ENCODE measurements around the gene BOD1L1. TPM values are rescaled to one million over a fixed set of nuclear protein-coding genes. Genes with fewer than 3 reads are reported as not detected.

The BOD1L1 gene
- total RNA-seq, 2 experiments from 2014 or later: 32.4 to 42.7 TPM

DNA sequence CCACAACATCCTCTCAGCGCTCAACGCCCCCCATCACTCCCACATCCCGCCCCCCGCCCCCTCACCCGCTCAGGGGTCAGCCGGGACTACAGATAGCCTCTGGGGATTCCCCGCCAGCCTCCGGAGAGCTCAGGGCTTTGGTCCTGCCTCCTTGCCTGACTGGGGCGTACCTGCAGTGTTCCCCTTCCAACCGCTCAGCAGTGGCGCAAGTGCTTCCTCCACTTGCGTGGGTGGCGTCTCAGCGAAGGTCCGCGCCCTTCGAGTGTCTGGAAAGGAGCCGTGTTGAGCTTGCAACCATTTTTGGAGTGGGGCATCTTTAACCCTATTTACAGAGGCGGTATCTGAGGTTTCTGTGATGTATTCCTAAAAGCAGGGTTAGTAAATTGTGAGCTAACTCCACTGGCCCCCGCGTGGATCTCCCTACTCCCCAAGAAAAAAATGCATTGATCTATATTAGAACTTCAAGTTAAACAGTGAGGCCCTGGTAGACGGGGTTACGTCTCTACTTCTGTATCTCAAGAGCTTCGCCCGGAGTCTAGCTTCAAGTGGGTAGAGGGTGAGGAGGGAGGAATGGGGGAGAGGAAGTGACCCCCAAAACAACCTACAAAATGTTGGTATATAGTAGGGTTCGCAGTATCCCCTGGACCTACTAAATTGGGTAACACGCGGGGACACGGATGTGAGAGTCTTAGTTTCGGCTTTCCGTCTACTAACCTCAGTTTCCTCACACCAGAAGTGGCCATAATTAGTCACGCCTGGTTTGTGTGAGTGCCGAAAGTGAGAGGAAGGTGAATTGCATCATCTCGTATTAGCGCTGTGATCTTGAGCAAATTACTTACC, 99.3 kb downstream of the BOD1L1 start:
- intact Hi-C loops (cut with DNase I, micrococcal nuclease): loop anchor here (1.0 to 2.0 kb wide), 2 partner anchors 17 to 18 kb away; partner anchors contain the start of gene NKX3-2 (in 1 of the 2)
- Mint-ChIP-seq H3K36me3 (ENCODE audit: low read depth) (peaks cover 14% of the 10 kb centered on the region), H3K27ac (no peak overlapping the region), H3K9me3 (ENCODE audit: low read depth) (peaks cover 9% of the 10 kb centered on the region), H3K4me3 (peak overlapping the region; percentile 33), H3K4me1 (peaks cover 34% of the 10 kb centered on the region), H3K27me3 (peaks cover 80% of the 10 kb centered on the region)
- POLR2A ChIA-PET: no interaction called here
- CTCF ChIA-PET: interaction anchor here (0.9 kb wide), 1 partner anchor 13 kb away, joined by 3 read pairs; no protein-coding TSS in a partner anchor
- DNase-seq (peak; percentile 58), ATAC-seq (peak; percentile 74)

DNA sequence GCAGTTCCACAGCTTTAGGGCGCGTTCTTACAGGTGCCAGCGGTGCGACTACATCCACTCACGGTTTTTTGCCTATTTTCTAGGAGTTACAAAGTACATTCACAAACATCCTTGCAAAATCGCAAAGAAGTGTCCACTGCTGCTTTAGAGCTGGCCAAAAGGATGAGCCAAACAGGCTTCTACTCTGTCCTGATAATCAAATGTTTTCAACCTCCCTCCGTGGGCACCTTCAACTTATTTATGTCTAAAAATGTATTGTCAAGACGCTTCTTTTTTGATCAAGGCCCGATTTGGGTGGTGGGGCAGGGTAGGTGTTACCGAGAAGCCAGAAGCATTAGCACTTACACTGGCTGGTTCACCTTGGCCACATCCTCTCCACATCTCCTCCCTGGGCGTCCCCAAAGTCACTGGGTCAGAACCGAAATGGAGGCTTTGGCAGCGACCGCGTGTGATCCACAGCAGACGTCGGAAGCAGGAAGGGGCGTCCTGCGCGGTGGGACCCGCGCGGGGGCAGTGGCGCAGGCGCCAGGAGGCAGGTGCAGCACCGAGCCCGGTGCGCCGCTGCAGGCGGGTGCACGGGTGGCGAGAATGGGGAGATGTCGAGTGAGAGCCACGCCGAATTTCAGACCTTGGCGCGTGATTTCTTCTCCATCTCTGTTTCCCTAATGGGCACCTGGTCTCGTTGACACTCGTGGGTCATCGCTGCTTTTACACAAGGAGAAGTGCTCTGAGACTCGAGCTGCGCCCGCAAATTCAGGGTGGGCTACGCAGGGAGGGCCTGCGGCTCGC, 100.1 kb downstream of the BOD1L1 start:
- ChIA-PET POLR2A (no interaction called here), CTCF (no interaction called here)
- H3K4me3 Mint-ChIP-seq: no peak overlapping the region
- H3K27ac Mint-ChIP-seq: no peak overlapping the region
- intact Hi-C loops (cut with DNase I, micrococcal nuclease): no loop called here
- H3K9me3 Mint-ChIP-seq (ENCODE audit: low read depth): peaks cover 9% of the 10 kb centered on the region
- DNase-seq (peak; percentile 16), ATAC-seq (no peak)
- H3K27me3 Mint-ChIP-seq: peaks cover 81% of the 10 kb centered on the region
- peaks cover 14% of the 10 kb centered on the region for H3K36me3 Mint-ChIP-seq (ENCODE audit: low read depth)
- peaks cover 40% of the 10 kb centered on the region for H3K4me1 Mint-ChIP-seq

- Mint-ChIP-seq H3K4me1 (peaks cover 40% of the 10 kb centered on the region), H3K4me3 (no peak overlapping the region), H3K27me3 (peaks cover 86% of the 10 kb centered on the region), H3K27ac (no peak overlapping the region), H3K36me3 (ENCODE audit: low read depth) (peaks cover 14% of the 10 kb centered on the region), H3K9me3 (ENCODE audit: low read depth) (peaks cover 9% of the 10 kb centered on the region)
- DNase-seq (no peak), ATAC-seq (no peak)
- ChIA-PET POLR2A (no interaction called here), CTCF (no interaction called here)
- intact Hi-C loops (cut with DNase I, micrococcal nuclease): no loop called here
Measured at GRCh38 chr4:13526658-13527057, 100.9 kb downstream of the BOD1L1 start.

DNA sequence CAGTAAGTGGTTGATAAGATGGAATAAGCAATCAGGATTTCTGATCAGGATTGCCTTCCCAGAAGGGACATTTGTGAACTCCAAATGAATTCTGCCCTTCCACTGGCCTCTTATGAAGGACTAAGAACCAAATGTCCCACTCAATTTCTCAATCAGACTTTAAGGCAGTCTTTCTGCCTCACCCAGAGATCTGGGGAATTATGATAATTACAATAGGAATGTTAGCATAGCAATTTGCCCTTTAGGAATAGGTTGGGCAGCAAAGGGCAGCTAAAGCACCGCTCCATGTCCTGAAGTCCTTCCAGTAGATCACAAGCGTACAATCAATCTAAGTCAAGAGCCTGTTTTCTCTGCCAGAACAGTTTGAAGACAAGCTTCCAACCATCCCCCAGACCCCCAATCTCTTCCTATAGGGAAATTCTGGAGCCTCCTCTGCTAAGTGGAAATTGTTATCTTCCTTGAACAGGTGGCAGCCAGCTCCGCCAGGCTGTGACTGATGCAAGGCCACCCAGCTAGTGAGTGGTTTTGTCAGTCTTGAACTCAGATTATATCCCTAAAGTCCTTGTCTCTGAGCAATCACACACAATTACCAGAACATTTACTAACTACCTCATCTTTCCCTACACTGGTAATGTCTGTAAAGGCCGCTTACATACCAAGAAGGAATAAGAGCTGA, 101.8 kb downstream of the BOD1L1 start:
- ATAC-seq: no peak
- no peak overlapping the region for H3K27ac Mint-ChIP-seq
- H3K36me3 Mint-ChIP-seq (ENCODE audit: low read depth): peaks cover 14% of the 10 kb centered on the region
- peaks cover 31% of the 10 kb centered on the region for H3K4me1 Mint-ChIP-seq
- peaks cover 83% of the 10 kb centered on the region for H3K27me3 Mint-ChIP-seq
- peaks cover 9% of the 10 kb centered on the region for H3K9me3 Mint-ChIP-seq (ENCODE audit: low read depth)
- CTCF ChIA-PET: interaction anchor here (1.3 kb wide), 1 partner anchor 22 kb away, joined by 4 read pairs; no protein-coding TSS in a partner anchor
- H3K4me3 Mint-ChIP-seq: no peak overlapping the region
- POLR2A ChIA-PET: no interaction called here
- no peak for DNase-seq
- intact Hi-C loops (cut with DNase I, micrococcal nuclease): no loop called here

- Mint-ChIP-seq H3K27ac (no peak overlapping the region), H3K4me1 (peaks cover 27% of the 10 kb centered on the region), H3K36me3 (ENCODE audit: low read depth) (peaks cover 14% of the 10 kb centered on the region), H3K27me3 (peaks cover 77% of the 10 kb centered on the region), H3K4me3 (no peak overlapping the region), H3K9me3 (ENCODE audit: low read depth) (peaks cover 9% of the 10 kb centered on the region)
- CTCF ChIA-PET: interaction anchor here (0.6 to 1.3 kb wide), 4 partner anchors 17 to 1932 kb away, joined by 3 to 4 read pairs (median 4); no protein-coding TSS in a partner anchor
- ATAC-seq: no peak
- intact Hi-C loops (cut with DNase I, micrococcal nuclease): no loop called here
- peak; percentile 8 for DNase-seq
- POLR2A ChIA-PET: no interaction called here
Measured at GRCh38 chr4:13524504-13525243, 102.9 kb downstream of the BOD1L1 start.

GRCh38 chr4:13523591-13524503, 103.7 kb downstream of the BOD1L1 start:
- POLR2A ChIA-PET: no interaction called here
- H3K4me3 Mint-ChIP-seq: no peak overlapping the region
- ATAC-seq: no peak
- CTCF ChIA-PET: interaction anchor here (1.0 to 1.3 kb wide), 3 partner anchors 17 to 24 kb away, joined by 3 to 4 read pairs (median 4); no protein-coding TSS in a partner anchor
- H3K9me3 Mint-ChIP-seq (ENCODE audit: low read depth): peaks cover 8% of the 10 kb centered on the region
- H3K27me3 Mint-ChIP-seq: peaks cover 72% of the 10 kb centered on the region
- intact Hi-C loops (cut with DNase I, micrococcal nuclease): no loop called here
- DNase-seq: no peak
- peaks cover 12% of the 10 kb centered on the region for H3K36me3 Mint-ChIP-seq (ENCODE audit: low read depth)
- peaks cover 20% of the 10 kb centered on the region for H3K4me1 Mint-ChIP-seq
- no peak overlapping the region for H3K27ac Mint-ChIP-seq

DNA sequence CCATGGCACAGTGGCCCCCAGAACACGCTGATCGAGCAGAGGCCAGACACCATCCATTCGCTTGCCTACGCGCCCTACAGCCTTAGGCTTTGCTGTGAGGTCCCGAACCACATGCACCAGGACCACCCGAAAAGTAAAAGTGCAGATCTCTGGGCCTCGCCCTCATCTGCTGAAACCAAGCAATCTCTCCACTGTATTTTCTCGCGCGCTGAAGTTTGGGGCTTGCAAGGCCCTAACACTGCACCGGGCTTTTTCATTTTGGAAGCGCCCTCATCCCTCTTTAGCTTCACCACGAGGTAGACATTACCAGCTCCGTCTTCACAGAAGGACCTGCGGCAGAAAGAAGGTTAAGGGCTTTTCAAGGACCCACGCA, 104.4 kb downstream of the BOD1L1 start:
- Mint-ChIP-seq H3K9me3 (ENCODE audit: low read depth) (peaks cover 5% of the 10 kb centered on the region), H3K4me3 (no peak overlapping the region), H3K4me1 (peaks cover 12% of the 10 kb centered on the region), H3K27me3 (peaks cover 66% of the 10 kb centered on the region), H3K27ac (no peak overlapping the region), H3K36me3 (ENCODE audit: low read depth) (peaks cover 10% of the 10 kb centered on the region)
- POLR2A ChIA-PET: no interaction called here
- intact Hi-C loops (cut with DNase I, micrococcal nuclease): no loop called here
- CTCF ChIA-PET: no interaction called here
- ATAC-seq: peak; percentile 27
- no peak for DNase-seq

- Mint-ChIP-seq H3K9me3 (ENCODE audit: low read depth) (peaks cover 5% of the 10 kb centered on the region), H3K27ac (no peak overlapping the region), H3K36me3 (ENCODE audit: low read depth) (peaks cover 10% of the 10 kb centered on the region), H3K27me3 (peaks cover 64% of the 10 kb centered on the region), H3K4me1 (peaks cover 11% of the 10 kb centered on the region), H3K4me3 (no peak overlapping the region)
- intact Hi-C loops (cut with DNase I, micrococcal nuclease): no loop called here
- ATAC-seq (peak; percentile 61), DNase-seq (peak; percentile 53)
- POLR2A ChIA-PET: no interaction called here
- CTCF ChIA-PET: interaction anchor here (0.6 to 1.6 kb wide), 7 partner anchors 8 to 816 kb away, joined by 3 to 6 read pairs (median 4); no protein-coding TSS in a partner anchor
Measured at GRCh38 chr4:13522282-13523104, 105.0 kb downstream of the BOD1L1 start.

DNA sequence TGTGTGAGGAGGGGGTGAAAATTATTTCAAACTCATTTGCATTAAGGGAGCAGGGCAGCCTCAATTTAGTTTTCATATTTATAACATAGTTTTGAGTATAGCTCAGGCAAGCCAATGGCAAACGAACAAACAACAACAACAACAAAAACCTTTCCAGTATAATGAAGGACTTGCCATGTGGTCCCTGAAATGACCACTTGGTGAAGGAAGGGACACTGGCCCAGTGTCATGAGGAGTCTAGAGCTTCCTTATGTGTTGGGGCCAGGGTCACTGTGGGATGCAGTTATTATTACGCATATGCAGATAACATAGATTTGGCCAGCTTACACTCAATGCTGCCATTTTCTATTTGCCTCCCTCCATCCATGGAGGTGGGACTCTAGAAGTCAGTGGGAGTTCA, 106.5 kb downstream of the BOD1L1 start:
- peaks cover 8% of the 10 kb centered on the region for H3K4me1 Mint-ChIP-seq
- H3K36me3 Mint-ChIP-seq (ENCODE audit: low read depth): peaks cover 10% of the 10 kb centered on the region
- H3K27ac Mint-ChIP-seq: no peak overlapping the region
- no peak overlapping the region for H3K4me3 Mint-ChIP-seq
- peaks cover 5% of the 10 kb centered on the region for H3K9me3 Mint-ChIP-seq (ENCODE audit: low read depth)
- ChIA-PET CTCF (interaction anchor here (1.0 to 1.6 kb wide), 7 partner anchors 9 to 48 kb away, joined by 3 to 6 read pairs (median 4); no protein-coding TSS in a partner anchor), POLR2A (interaction anchor here (0.6 kb wide), 1 partner anchor 296 kb away, joined by 5 read pairs; no protein-coding TSS in a partner anchor)
- ATAC-seq (no peak), DNase-seq (no peak)
- peaks cover 52% of the 10 kb centered on the region for H3K27me3 Mint-ChIP-seq
- intact Hi-C loops (cut with DNase I, micrococcal nuclease): no loop called here

Data from activated CD4-positive, alpha-beta T cell treated with anti-CD3 and anti-CD28 coated beads for 36 hours (primary cell).